Measurements from ENCODE around the gene RHOBTB3.

- TF ChIP-seq, protein P1, sequence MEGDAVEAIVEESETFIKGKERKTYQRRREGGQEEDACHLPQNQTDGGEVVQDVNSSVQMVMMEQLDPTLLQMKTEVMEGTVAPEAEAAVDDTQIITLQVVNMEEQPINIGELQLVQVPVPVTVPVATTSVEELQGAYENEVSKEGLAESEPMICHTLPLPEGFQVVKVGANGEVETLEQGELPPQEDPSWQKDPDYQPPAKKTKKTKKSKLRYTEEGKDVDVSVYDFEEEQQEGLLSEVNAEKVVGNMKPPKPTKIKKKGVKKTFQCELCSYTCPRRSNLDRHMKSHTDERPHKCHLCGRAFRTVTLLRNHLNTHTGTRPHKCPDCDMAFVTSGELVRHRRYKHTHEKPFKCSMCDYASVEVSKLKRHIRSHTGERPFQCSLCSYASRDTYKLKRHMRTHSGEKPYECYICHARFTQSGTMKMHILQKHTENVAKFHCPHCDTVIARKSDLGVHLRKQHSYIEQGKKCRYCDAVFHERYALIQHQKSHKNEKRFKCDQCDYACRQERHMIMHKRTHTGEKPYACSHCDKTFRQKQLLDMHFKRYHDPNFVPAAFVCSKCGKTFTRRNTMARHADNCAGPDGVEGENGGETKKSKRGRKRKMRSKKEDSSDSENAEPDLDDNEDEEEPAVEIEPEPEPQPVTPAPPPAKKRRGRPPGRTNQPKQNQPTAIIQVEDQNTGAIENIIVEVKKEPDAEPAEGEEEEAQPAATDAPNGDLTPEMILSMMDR (IDR thresholded peaks at IDR 0.05): no peak
- TF ChIP-seq, protein P2, sequence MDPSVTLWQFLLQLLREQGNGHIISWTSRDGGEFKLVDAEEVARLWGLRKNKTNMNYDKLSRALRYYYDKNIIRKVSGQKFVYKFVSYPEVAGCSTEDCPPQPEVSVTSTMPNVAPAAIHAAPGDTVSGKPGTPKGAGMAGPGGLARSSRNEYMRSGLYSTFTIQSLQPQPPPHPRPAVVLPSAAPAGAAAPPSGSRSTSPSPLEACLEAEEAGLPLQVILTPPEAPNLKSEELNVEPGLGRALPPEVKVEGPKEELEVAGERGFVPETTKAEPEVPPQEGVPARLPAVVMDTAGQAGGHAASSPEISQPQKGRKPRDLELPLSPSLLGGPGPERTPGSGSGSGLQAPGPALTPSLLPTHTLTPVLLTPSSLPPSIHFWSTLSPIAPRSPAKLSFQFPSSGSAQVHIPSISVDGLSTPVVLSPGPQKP (IDR thresholded peaks at IDR 0.05; ENCODE audit: low read depth, low read length): no peak
- TF ChIP-seq POLR2A (IDR thresholded peaks at IDR 0.05; ENCODE audit: low read length) (no peak), FOSB (CRISPR knock-in tag; IDR thresholded peaks at IDR 0.05) (no peak), NFE2L2 (conservative IDR thresholded peaks at IDR 0.05; ENCODE audit: low read length) (no peak), EP300 (IDR thresholded peaks at IDR 0.05) (no peak), ZNF302 (CRISPR knock-in tag; IDR thresholded peaks at IDR 0.05) (no peak), NPAS2 (CRISPR knock-in tag; IDR thresholded peaks at IDR 0.05; ENCODE audit: borderline replicate concordance) (no peak)
- TF ChIP-seq, protein P3, sequence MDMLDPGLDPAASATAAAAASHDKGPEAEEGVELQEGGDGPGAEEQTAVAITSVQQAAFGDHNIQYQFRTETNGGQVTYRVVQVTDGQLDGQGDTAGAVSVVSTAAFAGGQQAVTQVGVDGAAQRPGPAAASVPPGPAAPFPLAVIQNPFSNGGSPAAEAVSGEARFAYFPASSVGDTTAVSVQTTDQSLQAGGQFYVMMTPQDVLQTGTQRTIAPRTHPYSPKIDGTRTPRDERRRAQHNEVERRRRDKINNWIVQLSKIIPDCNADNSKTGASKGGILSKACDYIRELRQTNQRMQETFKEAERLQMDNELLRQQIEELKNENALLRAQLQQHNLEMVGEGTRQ (IDR thresholded peaks at IDR 0.05): no peak
These were observed 21.0 kb upstream of the RHOBTB3 start for GRCh38 chr5:95709967-95710650.

All from A549 (cell line).